Sigmoid colon (tissue), 7 donors: ENCODE data around the gene AK1. TPM values are rescaled to one million over a fixed set of nuclear protein-coding genes. Genes with fewer than 3 reads are reported as not detected.

ENCODE experiments used
- DNase-seq: peaks from one replicate; pipeline ENCODE4 v3.0.0-alpha.2; 2019
- H3K27ac ChIP-seq, 4 donors: fragments of 200-600 bp; sonication (generic); one replicate each; pipeline ENCODE4 v1.5.1; 2016 to 2019; ENCODE audit warnings: mild to moderate bottlenecking in 1 of 4
- H3K27me3 ChIP-seq, 3 donors: fragments of 200-600 bp; sonication (generic); one replicate each; pipeline ENCODE4 v1.5.1; 2019; ENCODE audit warnings: mild to moderate bottlenecking in 1 of 3
- H3K36me3 ChIP-seq, 4 donors: fragments of 200-600 bp; sonication (generic); one replicate each; pipeline ENCODE4 v1.5.1; 2016 to 2019
- H3K4me1 ChIP-seq, 4 donors: fragments of 200-600 bp; sonication (generic); one replicate each; pipeline ENCODE4 v1.5.1; 2017 to 2019
- H3K4me3 ChIP-seq, 4 donors: fragments of 200-600 bp; sonication (generic); one replicate each; pipeline ENCODE4 v1.5.1; 2017 to 2019; ENCODE audit warnings: mild to moderate bottlenecking in 2 of 4, moderate library complexity in 1 of 4
- H3K9me3 ChIP-seq, 4 donors: fragments of 200-600 bp in 3 of 4; sonication (generic) in 3 of 4; one replicate each; pipeline versions ENCODE4 v1.5.1 to v1.6.1; 2013 to 2019
- CTCF ChIP-seq, 4 experiments: fragments of 450-650 bp in 3 of 4; fragments of 200-600 bp in 1 of 4; IDR thresholded peaks; one replicate each; pipeline ENCODE4 v1.5.1; 2016 to 2019; ENCODE audit warnings: antibody characterized with exemption in 4 of 4, mild to moderate bottlenecking in 3 of 4, moderate library complexity in 2 of 4
- EP300 ChIP-seq, 4 donors: sonication (generic); formaldehyde crosslinking; IDR thresholded peaks; one replicate each; pipeline ENCODE4 v1.6.1; 2017; ENCODE audit warnings: antibody characterized with exemption in 4 of 4
- POLR2A ChIP-seq, 2 donors: fragments of 450-650 bp; IDR thresholded peaks; one replicate each; pipeline ENCODE4 v1.6.1; 2016; ENCODE audit warnings: antibody characterized with exemption in 2 of 2, mild to moderate bottlenecking in 2 of 2, moderate library complexity in 2 of 2
- POLR2AphosphoS5 ChIP-seq, 4 donors: sonication (generic); formaldehyde crosslinking; IDR thresholded peaks; one replicate each; pipeline ENCODE4 v1.6.1; 2017; ENCODE audit warnings: antibody characterized with exemption in 4 of 4
- WGBS, 2 donors: extraction: QIAGEN DNeasy Blood & Tissue Kit; methylation state at CpG; one replicate each; pipeline ENCODE4 v1.1.7; 2013; 5-methylcytosine and 5-hydroxymethylcytosine counted together
- intact Hi-C: fragments of 100-400 bp; cut with DNase I; formaldehyde crosslinking; loops from one replicate; pipeline ENCODE4 v1.15.1; 2023
- polyA plus RNA-seq, 3 donors: library from polyadenylated mRNA; stranded (reverse); fragments of 200-250 nt; gene quantifications; one replicate each; pipeline ENCODE4 v1.2.3, GENCODE V29; 2013
- total RNA-seq, 4 donors: library from RNA; depleted of rRNA; stranded (reverse); fragments of >200 nt; gene quantifications; one replicate each; pipeline ENCODE4 v1.1.0, GENCODE V29; 2016
- donor health status: healthy with polysubstance abuse.
- donor health status: Bipolar disorder and iron deficiency.
- donor health status: healthy.

Gene AK1
- total and polyA plus RNA-seq, 7 donors = 28.8 to 254 (median 73.2) TPM

- Histone ChIP-seq H3K9me3 (no peaks in the 10 kb centered on the region), H3K4me1 (peaks cover 0 to 4% (median 0%) of the 10 kb centered on the region in 4 donors), H3K27ac (no peak overlapping the region), H3K4me3 (no peak overlapping the region), H3K36me3 (peaks cover 36 to 70% (median 48%) of the 10 kb centered on the region in 4 donors), H3K27me3 (no peaks in the 10 kb centered on the region)
- intact Hi-C loops = no loop called here
- DNase-seq = no peak
- TF ChIP-seq EP300 (IDR thresholded peaks at IDR 0.05) (no peak), POLR2A (IDR thresholded peaks at IDR 0.05) (no peak), CTCF (IDR thresholded peaks at IDR 0.05) (no peak), POLR2AphosphoS5 (IDR thresholded peaks at IDR 0.05) (no peak)
- 78 to 88% methylated on average over 2 of the region's 2 CpGs for WGBS, 2 donors
Observed at GRCh38 chr9:127887792-127888191, 10.3 kb upstream of the AK1 start.

DNA sequence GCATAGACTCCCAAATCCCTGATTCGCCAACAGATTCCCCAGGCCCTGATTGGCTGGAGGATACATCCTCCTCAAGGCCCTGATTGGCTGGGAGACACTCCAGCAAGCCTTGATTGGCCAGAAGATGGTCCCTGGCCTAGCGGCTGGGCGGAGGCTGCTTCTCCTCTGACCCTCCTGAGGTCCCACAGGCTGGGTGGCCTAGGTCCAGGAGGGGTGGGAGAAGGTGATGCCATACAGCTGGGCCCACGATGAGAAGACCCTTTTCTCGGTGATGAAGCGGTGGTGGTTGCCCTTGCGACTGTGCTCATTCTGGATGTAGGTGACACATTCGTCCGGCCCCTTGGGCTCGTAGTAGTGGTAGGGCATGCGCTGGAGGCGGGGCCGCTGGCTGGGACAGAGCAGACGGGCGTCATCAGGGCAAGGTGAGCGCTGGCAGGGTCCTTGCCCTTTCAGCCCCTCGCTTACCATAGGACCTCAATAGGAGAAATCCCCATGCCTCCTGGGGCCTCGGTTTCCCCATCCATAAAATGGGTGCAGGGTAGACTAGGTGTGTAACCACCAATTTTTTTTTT, 9.0 kb upstream of the AK1 start:
- Histone ChIP-seq H3K36me3 (peaks cover 35 to 59% (median 41%) of the 10 kb centered on the region in 4 donors), H3K4me3 (no peak overlapping the region), H3K9me3 (no peaks in the 10 kb centered on the region), H3K4me1 (peaks cover 0 to 4% (median 0%) of the 10 kb centered on the region in 4 donors), H3K27ac (no peak overlapping the region), H3K27me3 (no peaks in the 10 kb centered on the region)
- 93 to 96% methylated on average over 18 of the region's 18 CpGs for WGBS, 2 donors
- DNase-seq = no peak
- intact Hi-C loops = no loop called here
- no peak for TF ChIP-seq POLR2A (IDR thresholded peaks at IDR 0.05)
- no peak for TF ChIP-seq CTCF (IDR thresholded peaks at IDR 0.05)
- TF ChIP-seq POLR2AphosphoS5 (IDR thresholded peaks at IDR 0.05) = no peak
- TF ChIP-seq EP300 (IDR thresholded peaks at IDR 0.05) = no peak

- no peak for TF ChIP-seq EP300 (IDR thresholded peaks at IDR 0.05)
- TF ChIP-seq CTCF (IDR thresholded peaks at IDR 0.05) = no peak
- no peak for TF ChIP-seq POLR2AphosphoS5 (IDR thresholded peaks at IDR 0.05)
- TF ChIP-seq POLR2A (IDR thresholded peaks at IDR 0.05) = no peak
- no peak overlapping the region for H3K27ac ChIP-seq
- peaks cover 29 to 53% (median 36%) of the 10 kb centered on the region in 4 donors for H3K36me3 ChIP-seq
- peaks cover 0 to 4% (median 0%) of the 10 kb centered on the region in 4 donors for H3K4me1 ChIP-seq
- DNase-seq = no peak
- 76 to 81% methylated on average over 13 of the region's 13 CpGs for WGBS, 2 donors
- intact Hi-C loops = no loop called here
- no peaks in the 10 kb centered on the region for H3K27me3 ChIP-seq
- no peak overlapping the region for H3K4me3 ChIP-seq
- H3K9me3 ChIP-seq = no peaks in the 10 kb centered on the region
Observed at GRCh38 chr9:127885508-127886281, 8.2 kb upstream of the AK1 start.

DNA sequence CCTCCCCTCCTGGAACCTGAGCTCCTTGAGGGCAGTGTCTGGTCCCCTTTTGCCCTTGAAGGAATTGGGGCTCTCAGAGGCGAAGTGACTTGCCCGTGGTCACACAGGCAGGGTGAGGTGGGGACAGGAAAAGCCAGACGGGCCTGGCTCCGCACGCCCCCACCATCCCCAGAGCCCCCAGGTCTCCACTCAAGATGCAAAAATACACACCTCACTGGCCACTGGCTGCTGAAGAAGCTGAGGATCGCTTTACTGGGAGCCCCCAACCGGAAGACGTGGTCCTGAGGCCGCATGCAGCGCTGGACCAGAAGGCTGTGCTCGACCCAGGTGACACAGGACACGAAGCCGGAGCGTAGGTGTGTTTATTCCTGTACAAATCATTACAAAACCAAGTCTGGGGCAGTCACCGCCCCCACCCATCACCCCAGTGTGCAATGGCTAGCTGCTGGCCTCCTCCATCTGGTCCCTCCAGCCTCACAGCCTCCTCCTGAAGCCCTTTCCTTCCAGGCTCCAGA, 7.6 kb upstream of the AK1 start:
- Histone ChIP-seq H3K9me3 (no peaks in the 10 kb centered on the region), H3K4me3 (no peak overlapping the region), H3K4me1 (peaks cover 0 to 4% (median 0%) of the 10 kb centered on the region in 4 donors), H3K36me3 (peaks cover 23 to 46% (median 29%) of the 10 kb centered on the region in 4 donors), H3K27me3 (no peaks in the 10 kb centered on the region), H3K27ac (peak overlapping the region in 1 of 4 donors; percentile 8)
- TF ChIP-seq POLR2A (IDR thresholded peaks at IDR 0.05) (no peak), CTCF (IDR thresholded peaks at IDR 0.05) (no peak), EP300 (IDR thresholded peaks at IDR 0.05) (no peak), POLR2AphosphoS5 (IDR thresholded peaks at IDR 0.05) (no peak)
- 79 to 80% methylated on average over 15 of the region's 15 CpGs for WGBS, 2 donors
- intact Hi-C loops = no loop called here
- DNase-seq = no peak
